SK-N-SH (cell line): ENCODE data around the gene TNFAIP2.

Experiments used
- CTCF ChIP-seq: fragments of 200-600 bp; sonication (generic); IDR thresholded peaks from 2 replicates; pipeline ENCODE4 v1.6.1; 2017; ENCODE audit warnings: antibody characterized with exemption, mild to moderate bottlenecking, moderate library complexity
- ELF1 ChIP-seq: IDR thresholded peaks from 2 replicates; pipeline ENCODE4 v1.4.0; 2012
- FOSL2 ChIP-seq: IDR thresholded peaks from 2 replicates; pipeline ENCODE4 v1.4.0; 2012; ENCODE audit warnings: low read depth, mild to moderate bottlenecking, moderate library complexity, borderline replicate concordance
- FOXJ3 ChIP-seq: sonication (generic); formaldehyde crosslinking; IDR thresholded peaks from 2 replicates; pipeline ENCODE4 v1.5.1; 2020; ENCODE audit warnings: mild to moderate bottlenecking, missing genetic modification reagents
- FOXM1 ChIP-seq: IDR thresholded peaks from 2 replicates; pipeline ENCODE4 v1.4.0; 2012; ENCODE audit warnings: low read depth, mild to moderate bottlenecking
- POLR2AphosphoS5 ChIP-seq: IDR thresholded peaks from 2 replicates; pipeline ENCODE4 v1.6.1; 2012; ENCODE audit warnings: low read depth, low read length
- RCOR1 ChIP-seq: fragments of 150-350 bp; IDR thresholded peaks from 2 replicates; pipeline ENCODE4 v1.6.1; 2017; ENCODE audit warnings: antibody characterized with exemption, low read length
- RFX5 ChIP-seq: IDR thresholded peaks from 2 replicates; pipeline ENCODE4 v1.6.1; 2012; ENCODE audit warnings: mild to moderate bottlenecking, improper control_type of control experiment, low read length
- RXRA ChIP-seq: IDR thresholded peaks from 2 replicates; pipeline ENCODE4 v1.4.0; 2012; ENCODE audit warnings: low read depth, mild to moderate bottlenecking, borderline replicate concordance
- USF2 ChIP-seq: fragments of 150-350 bp; IDR thresholded peaks from 2 replicates; pipeline ENCODE4 v1.6.1; 2017; ENCODE audit warnings: antibody characterized with exemption, low read length, low read depth, borderline replicate concordance

- TF ChIP-seq POLR2AphosphoS5: no peak
- no peak for TF ChIP-seq USF2
- no peak for TF ChIP-seq FOXJ3
- TF ChIP-seq FOXM1: no peak
- no peak for TF ChIP-seq FOSL2
- TF ChIP-seq RCOR1: no peak
- no peak for TF ChIP-seq RXRA
- TF ChIP-seq CTCF: no peak
- TF ChIP-seq ELF1: no peak
- TF ChIP-seq RFX5: no peak
Measured at GRCh38 chr14:103101257-103101962, 21.9 kb upstream of the TNFAIP2 start.
